ENCODE data around the gene CCDC28A.

Gene CCDC28A

GRCh38 chr6:138833816-138834539, 60.4 kb downstream of the CCDC28A start:
- no peak for DNase-seq (ENCODE audit: low read depth in 2 of 2)

DNA sequence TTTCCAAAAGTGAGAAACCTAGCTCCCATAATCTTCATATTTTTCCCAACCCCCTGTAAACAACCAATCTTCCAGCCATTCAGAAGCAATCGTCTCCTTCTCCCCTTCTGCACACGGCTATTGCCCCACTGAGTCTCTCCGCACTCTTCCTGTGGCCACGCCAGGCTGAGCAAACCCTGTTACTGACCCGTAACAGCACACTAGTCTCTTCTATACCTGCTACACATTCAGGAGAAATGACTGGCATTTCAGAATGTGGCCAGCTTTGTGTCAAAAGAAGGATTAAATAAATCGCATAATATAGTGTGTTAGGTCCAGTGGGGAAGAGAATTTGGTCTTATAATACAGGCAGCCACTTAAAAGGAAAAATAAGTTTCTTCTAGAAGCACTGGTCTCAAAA, 63.7 kb downstream of the CCDC28A start:
- no peak for DNase-seq (ENCODE audit: low read depth in 2 of 2)

Measured in stimulated activated CD8-positive, alpha-beta memory T cell treated with anti-CD3 and anti-CD28 coated beads, Interleukin-15, amount 100 ng/mL, for 4 hours (primary cell).